ENCODE measurements around the gene TNFRSF1A. TPM values are rescaled to one million over a fixed set of nuclear protein-coding genes. Genes with fewer than 3 reads are reported as not detected.

The TNFRSF1A gene
- total and polyA plus RNA-seq, 2 of the 13 experiments (the other 11 are each of a cell fraction or from before 2014, with no cell fraction given): 41.5 to 61.2 TPM

GRCh38 chr12:6334940-6335450, 6.9 kb downstream of the TNFRSF1A start:
- H3K9me3 ChIP-seq (ENCODE audit: low read length): no peaks in the 10 kb centered on the region
- peaks cover 21 to 42% of the 10 kb centered on the region in 2 experiments; a peak in 4 of 5 replicates for H3K36me3 ChIP-seq (replicated peaks in 1 of 2; ENCODE audit: control insufficient read depth in 1 of 2, insufficient read depth in 2 of 2, low read length in 2 of 2)
- FAIRE-seq: no peak
- no peaks in the 10 kb centered on the region; a peak in 1 of 5 replicates for H3K27me3 ChIP-seq (ENCODE audit: control insufficient read depth in 1 of 2, insufficient read depth in 2 of 2, low read length in 2 of 2)
- peak overlapping the region; percentile 96 for H3K4me2 ChIP-seq (ENCODE audit: low read depth, low read length)
- ATAC-seq: no peak
- H2AFZ ChIP-seq (ENCODE audit: low read length): no peak overlapping the region
- intact Hi-C loops (cut with micrococcal nuclease; ENCODE audit: unreplicated experiment): loop anchor here (1.0 to 10.0 kb wide), 3 partner anchors 9 to 130 kb away; no protein-coding TSS in a partner anchor
- in situ Hi-C loops (cut with HindIII; ENCODE audit: extremely low pct_ligation_motif_present, low pct_unique_long_range_greater_than_20kb): loop anchor here (5.0 kb wide), 1 partner anchor 37 kb away; no protein-coding TSS in a partner anchor
- no TSS peak for BruUV-seq (replicated peaks)
- CTCF ChIA-PET (ENCODE audit: low intra/inter-chr PET ratio, low total read pairs): interaction anchor here (1.0 to 1.6 kb wide), 2 partner anchors 33 to 37 kb away, joined by 3 to 4 read pairs; no protein-coding TSS in a partner anchor
- POLR2A ChIA-PET: interaction anchor here (0.7 to 11.0 kb wide), 32 partner anchors 8 to 354 kb away, joined by 3 to 278 read pairs (median 12); partner anchors contain the start of genes GAPDH, LTBR, MRPL51 and NOP2
- peak overlapping the region; percentile 97 for H3K27ac ChIP-seq (ENCODE audit: extremely low read length, insufficient read depth, low read length)
- peaks cover 48% of the 10 kb centered on the region for H3K79me2 ChIP-seq (ENCODE audit: insufficient read depth, low read length)
- H4K20me1 ChIP-seq (ENCODE audit: insufficient read depth, low read length): no peaks in the 10 kb centered on the region; the same call in 1 of the 2 replicates
- peaks cover 61% of the 10 kb centered on the region for H3K4me1 ChIP-seq (ENCODE audit: insufficient read depth, low read length)
- H3K9ac ChIP-seq (ENCODE audit: insufficient read depth, low read depth, low read length): peak overlapping the region; percentile 95
- H3K4me3 ChIP-seq (replicated peaks in 1 of 3; ENCODE audit: insufficient read depth in 1 of 3, low read depth in 2 of 3, low read length in 3 of 3): peak overlapping the region in 2 of 3 experiments; percentile 41 to 99; a peak in 4 of 6 replicates
- 36% methylated on average over 12 of the region's 13 CpGs for WGBS (ENCODE audit: low lambda C conversion rate)
- DNase-seq (ENCODE audit: low spot score): no peak
- TF ChIP-seq RBFOX2 (IDR thresholded peaks at IDR 0.05; ENCODE audit: low read depth, low read length) (no peak), ZNF3 (CRISPR knock-in tag; IDR thresholded peaks at IDR 0.05) (no peak), TOPORS (CRISPR knock-in tag; IDR thresholded peaks at IDR 0.05) (0 out of 2 replicates have a peak, but pooled peaks have one; percentile 27), PAWR (CRISPR knock-in tag; IDR thresholded peaks at IDR 0.05; ENCODE audit: borderline replicate concordance) (no peak), AKAP8 (CRISPR knock-in tag; IDR thresholded peaks at IDR 0.05) (peak; percentile 22; the same call in 1 of the 2 replicates), MEF2D (CRISPR knock-in tag; IDR thresholded peaks at IDR 0.05) (peak; percentile 7; the same call in 1 of the 2 replicates), XRCC5 (optimal IDR thresholded peaks at IDR 0.05; ENCODE audit: low read length) (no peak), MYPOP (CRISPR knock-in tag; IDR thresholded peaks at IDR 0.05) (0 out of 2 replicates have a peak, but pooled peaks have one; percentile 42), ZFP36L1 (CRISPR knock-in tag; IDR thresholded peaks at IDR 0.05) (0 out of 2 replicates have a peak, but pooled peaks have one; percentile 43), HBP1 (CRISPR knock-in tag; IDR thresholded peaks at IDR 0.05; ENCODE audit: low read depth) (0 out of 2 replicates have a peak, but pooled peaks have one; percentile 9), AGO2 (optimal IDR thresholded peaks at IDR 0.05; ENCODE audit: low read depth, low read length) (peak; percentile 8), ZBTB4 (CRISPR knock-in tag; IDR thresholded peaks at IDR 0.05; ENCODE audit: borderline replicate concordance) (0 out of 2 replicates have a peak, but pooled peaks have one; percentile 31), SSRP1 (CRISPR knock-in tag; IDR thresholded peaks at IDR 0.05) (peak; percentile 75; the same call in 1 of the 2 replicates), HDAC1 (CRISPR knock-in tag; IDR thresholded peaks at IDR 0.05) (no peak), ATAD3A (CRISPR knock-in tag; IDR thresholded peaks at IDR 0.05) (no peak), ZBTB38 (CRISPR knock-in tag; IDR thresholded peaks at IDR 0.05) (peak; percentile 63), ATF4 (CRISPR knock-in tag; IDR thresholded peaks at IDR 0.05) (peak in 1 of 2 experiments; percentile 78; a peak in 1 of 4 replicates), HOXA7 (CRISPR knock-in tag; IDR thresholded peaks at IDR 0.05) (no peak)
